G401 (cell line): Measurements from ENCODE around the gene HINFP. TPM values are rescaled to one million over a fixed set of nuclear protein-coding genes. Genes with fewer than 3 reads are reported as not detected.
A peak's percentile ranks its signal among the peaks of the same experiment; 100 is the strongest.
"Not testable (repeated sequence)": the region's sequence is repeated elsewhere in the genome, so short reads cannot be mapped to it uniquely, and the experiment has no call there.

ENCODE experiments used
- DNase-seq: peaks from one replicate; pipeline ENCODE4 v3.0.0-alpha.2; 2015; ENCODE audit warnings: low spot score
- in situ Hi-C: cut with HindIII; loops from 2 replicates; pipeline ENCODE4 v1.10.0; 2016; ENCODE audit warnings: low sequenced_read_pairs, mixed read lengths
- total RNA-seq: library from RNA; depleted of rRNA; stranded (reverse); fragments of >200 nt; shearing (Covaris generic); gene quantifications from 2 replicates; pipeline ENCODE4 v1.2.3, GENCODE V29; 2014

Gene HINFP
- total RNA-seq, 1 experiment from 2014 or later, result 22.4 TPM

DNA sequence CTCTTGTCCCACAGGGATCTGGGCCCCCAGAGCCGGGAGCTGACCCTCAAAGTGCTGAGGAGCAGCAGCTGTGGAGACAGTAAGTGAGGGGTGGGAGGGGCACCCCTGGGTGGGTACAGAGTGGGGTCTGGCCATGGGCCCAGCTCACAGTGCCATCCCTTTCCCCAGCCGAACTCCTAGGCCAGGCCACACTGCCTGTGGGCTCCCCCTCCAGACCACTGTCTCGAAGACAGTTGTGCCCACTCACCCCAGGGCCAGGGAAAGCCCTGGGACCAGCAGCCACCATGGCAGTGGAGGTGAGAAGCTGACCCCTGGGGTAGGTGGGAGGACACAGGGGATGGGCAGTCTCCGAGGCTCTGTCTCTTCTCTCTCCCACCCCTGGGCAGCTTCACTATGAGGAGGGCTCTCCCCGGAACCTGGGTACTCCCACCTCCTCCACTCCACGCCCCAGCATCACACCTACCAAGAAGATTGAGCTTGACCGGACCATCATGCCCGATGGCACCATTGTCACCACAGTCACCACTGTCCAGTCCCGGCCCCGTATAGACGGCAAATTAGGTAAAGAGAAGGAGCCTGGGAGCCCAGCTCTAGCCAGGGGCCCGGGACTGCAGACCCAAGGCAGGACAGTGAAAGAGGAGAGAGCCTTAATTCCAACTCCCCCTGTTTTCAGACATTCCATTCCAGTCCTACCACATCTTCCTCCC is 8.9 kb upstream of the HINFP start:
- DNase-seq, result no peak
- in situ Hi-C loops, result loop anchor here (25.0 kb wide), 1 partner anchor 200 kb away; the partner anchor contains the start of gene MCAM

DNA sequence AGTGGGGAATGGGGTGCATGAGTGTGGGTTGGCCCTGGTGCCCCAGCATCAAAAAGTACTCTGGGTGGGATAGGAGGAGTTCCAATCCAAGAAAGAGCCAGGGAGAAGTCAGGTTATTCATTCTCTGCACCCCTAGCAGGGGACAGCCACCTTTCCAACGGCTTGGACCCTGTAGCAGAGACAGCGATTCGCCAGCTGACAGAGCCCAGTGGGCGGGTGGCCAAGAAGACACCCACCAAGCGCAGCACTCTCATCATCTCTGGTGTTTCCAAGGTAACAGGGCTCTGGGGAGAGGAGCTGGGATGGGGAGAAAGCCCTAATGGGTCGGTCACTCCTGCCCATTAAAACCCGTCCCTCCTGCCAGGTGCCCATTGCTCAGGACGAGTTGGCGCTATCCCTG is 7.7 kb upstream of the HINFP start:
- in situ Hi-C loops, result loop anchor here (25.0 kb wide), 1 partner anchor 199 kb away; the partner anchor contains the start of gene MCAM
- no peak for DNase-seq

DNA sequence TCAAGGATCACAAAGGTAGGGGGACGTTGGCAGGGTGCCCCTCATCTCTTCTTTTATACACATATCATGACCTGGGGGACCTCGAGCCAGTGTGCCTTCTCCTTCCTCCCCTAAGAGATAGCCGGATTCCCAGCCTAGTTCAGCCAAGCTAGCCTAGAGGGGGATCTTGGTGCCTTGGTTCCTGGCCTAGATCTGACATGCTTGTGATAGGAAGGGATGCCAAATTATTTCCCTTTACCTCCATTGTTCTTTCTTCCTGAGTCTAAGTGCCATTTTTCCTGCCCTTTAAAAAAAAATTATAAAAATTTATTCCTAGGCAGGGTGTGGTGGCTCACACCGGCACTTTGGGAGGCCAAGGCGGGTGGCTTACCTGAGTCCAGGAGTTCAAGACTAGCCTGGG is 7.0 kb upstream of the HINFP start:
- in situ Hi-C loops, result loop anchor here (25.0 kb wide), 1 partner anchor 198 kb away; the partner anchor contains the start of gene MCAM
- DNase-seq, result no peak

DNA sequence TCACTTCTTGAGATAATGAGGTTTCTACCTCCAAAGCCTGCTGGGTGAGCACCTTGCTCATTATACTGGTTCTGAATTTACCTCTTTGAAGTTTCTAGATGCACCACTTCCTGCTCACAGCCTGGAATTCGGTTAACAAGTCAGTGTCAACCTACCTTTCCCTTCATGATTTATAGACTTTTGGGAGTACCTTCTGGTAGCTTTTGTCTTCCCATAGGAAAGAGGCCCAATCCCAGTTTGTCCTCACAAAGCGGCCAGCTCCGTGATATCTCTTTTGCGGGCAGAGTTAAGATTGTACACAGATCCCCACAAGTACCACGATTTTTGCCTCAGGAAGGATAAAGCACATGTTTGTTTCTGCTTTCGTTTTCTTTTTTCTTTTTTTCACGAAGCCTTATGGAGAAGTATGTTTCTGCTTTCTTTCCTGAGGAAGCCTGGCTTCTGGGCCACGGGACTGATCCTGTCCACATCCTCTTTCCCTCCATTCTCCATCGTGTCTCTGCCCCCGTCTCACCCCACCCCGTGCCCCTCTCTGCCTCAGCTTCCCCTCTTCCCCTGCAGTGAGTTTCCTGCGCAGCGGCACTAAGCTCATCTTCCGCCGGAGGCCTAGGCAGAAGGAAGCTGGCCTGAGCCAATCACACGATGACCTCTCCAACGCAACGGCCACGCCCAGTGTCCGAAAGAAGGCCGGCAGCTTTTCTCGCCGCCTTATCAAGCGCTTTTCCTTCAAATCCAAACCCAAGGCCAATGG is 5.7 kb upstream of the HINFP start:
- DNase-seq, result no peak
- in situ Hi-C loops, result loop anchor here (25.0 kb wide), 1 partner anchor 197 kb away; the partner anchor contains the start of gene MCAM

DNA sequence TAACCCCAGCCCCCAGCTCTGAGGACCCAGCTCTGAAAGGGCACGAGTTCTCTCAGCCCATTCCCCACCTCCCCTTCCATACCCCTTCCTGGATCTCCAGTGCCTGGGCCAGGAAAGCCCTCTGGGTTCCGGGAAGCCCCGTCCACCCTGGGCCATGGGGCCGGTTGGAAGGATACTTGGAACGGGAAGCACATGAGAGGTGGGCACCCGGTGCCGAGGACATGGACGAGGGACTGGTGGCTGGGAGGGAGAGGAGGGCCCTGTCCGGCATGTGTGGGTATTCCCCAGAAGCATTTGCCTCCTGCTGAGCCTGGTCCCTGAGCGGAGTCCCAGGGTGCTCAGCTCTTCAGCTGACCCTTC is 5.2 kb upstream of the HINFP start:
- DNase-seq, result no peak
- in situ Hi-C loops, result loop anchor here (25.0 kb wide), 1 partner anchor 196 kb away; the partner anchor contains the start of gene MCAM

DNA sequence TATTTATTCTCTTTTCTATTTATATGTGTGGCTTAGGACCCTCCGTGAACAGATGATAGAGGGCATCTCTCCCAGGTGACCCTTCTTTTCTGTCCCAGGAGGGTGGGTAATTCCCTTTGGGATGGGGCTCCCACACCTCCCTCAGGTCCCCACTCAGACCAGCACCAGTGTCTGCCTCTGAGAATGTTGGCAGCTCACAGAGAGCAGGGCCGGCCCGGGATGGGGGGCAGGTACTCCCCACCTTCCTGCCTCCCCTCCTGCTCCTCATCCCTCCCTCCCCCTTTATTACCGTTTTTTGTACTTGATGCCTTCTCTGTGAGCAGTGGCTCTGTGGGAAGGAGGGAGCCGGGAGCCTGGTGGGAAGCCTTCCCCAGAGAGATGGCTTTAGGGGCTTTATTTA is 4.8 kb upstream of the HINFP start:
- DNase-seq, result no peak
- in situ Hi-C loops, result loop anchor here (25.0 kb wide), 1 partner anchor 196 kb away; the partner anchor contains the start of gene MCAM

DNA sequence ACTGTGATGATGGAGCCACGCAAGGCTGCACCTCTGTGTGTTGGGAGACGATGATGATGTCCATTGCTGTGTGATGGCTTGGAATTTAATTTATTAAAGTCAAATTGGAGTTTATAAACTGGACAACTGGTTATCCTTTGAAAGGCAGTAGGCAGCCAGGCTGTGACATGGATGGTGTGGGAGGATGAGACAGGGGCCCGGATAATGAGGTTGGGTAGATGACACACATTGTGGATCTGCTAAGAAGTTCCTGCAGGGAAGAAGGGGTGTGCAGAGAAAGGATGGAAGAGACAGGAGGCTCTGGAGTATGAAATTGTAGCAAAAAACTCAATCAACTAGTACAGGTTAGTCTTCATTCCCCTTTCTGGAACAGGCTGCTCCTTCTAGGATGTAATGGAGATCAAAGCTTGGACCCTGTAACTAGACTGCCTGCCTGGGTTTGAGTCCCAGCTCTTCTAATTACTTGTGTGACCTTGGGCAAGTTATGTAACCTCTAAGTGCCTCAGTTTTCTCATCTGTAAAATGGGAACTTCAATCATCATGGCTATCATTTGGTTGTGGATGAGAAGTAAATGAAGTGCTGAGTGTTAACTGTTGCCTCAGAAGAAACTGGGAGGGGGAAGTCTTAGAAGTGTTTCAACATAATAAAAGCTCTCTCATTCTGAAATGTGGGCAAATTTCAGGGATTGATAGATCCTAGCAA is 4.2 kb upstream of the HINFP start:
- no peak for DNase-seq
- in situ Hi-C loops, result loop anchor here (25.0 kb wide), 1 partner anchor 195 kb away; the partner anchor contains the start of gene MCAM

DNA sequence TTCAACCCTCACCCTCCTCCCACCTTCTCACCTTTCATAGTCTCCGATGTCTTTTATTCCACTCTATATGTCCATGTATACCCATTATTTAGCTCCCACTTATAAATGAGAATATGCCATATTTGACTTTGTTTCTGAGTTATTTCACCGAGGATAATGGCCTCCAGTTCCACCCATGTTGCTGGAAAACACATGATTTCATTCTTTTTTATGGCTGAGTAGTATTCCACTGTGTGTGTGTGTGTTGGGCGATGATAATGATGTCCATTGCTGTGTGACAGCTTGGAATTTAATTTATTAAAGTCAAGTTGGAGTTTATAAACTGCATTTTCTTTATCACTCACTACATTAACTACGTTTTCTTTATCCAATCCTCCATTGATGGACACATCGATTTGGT is 3.2 kb upstream of the HINFP start:
- in situ Hi-C loops, result loop anchor here (25.0 kb wide), 1 partner anchor 194 kb away; the partner anchor contains the start of gene MCAM
- no peak for DNase-seq

DNA sequence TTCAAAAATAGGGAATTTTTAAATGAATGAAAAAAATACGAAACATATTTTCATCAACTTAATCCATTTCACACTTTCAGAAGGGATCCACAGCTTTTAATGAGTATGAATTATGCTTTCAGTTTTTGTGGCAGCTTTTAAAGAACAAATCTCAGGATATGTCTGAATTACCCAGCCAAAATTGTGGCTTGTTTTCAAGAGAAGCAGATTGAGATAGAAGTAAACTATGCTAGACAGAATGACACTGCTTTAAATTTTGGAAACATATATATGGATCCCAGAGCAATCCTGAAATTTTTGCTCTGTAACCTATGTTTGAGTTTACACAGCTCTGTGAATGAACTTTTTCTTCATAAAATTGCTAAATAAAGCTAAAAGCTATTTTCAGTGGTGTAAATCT is 2.4 kb upstream of the HINFP start:
- DNase-seq, result no peak
- in situ Hi-C loops, result loop anchor here (25.0 kb wide), 1 partner anchor 193 kb away; the partner anchor contains the start of gene MCAM

DNA sequence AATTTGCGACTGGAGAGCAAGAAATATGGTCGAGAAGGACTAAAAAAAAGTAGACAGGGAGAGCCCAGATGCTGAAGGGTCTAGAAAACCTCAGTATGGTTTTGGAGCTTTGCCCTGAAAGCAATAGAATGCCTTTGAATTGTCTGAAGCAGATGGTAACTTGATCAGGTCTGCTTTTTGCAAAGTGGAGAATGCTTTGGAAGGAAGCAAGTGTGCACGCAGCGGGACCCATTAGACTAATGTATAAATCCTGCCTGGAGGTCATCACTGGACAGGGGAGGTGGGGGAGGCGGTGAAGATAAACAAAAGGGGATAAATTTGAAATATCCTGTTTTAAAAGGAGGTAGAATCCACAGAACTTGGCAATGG is 757 bp upstream of the HINFP start:
- no peak for DNase-seq
- in situ Hi-C loops, result loop anchor here (25.0 kb wide), 1 partner anchor 192 kb away; the partner anchor contains the start of gene MCAM

DNA sequence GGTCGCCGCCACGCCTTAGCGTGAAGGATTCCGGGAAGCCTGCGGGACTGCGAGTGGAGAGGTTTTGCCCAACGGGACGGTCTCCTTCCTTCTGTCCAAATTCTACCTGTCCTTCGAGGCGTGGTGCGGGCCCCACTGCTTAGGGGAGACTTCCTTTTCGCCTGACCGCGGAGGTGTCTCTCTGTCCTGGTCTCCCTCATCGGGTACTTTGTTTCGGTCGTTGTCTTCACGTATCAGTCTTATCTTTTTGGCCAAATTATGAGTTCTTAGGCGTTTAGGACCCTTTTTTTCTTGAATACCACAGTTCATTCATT is 388 bp downstream of the HINFP start:
- no peak for DNase-seq
- in situ Hi-C loops, result loop anchor here (25.0 kb wide), 1 partner anchor 191 kb away; the partner anchor contains the start of gene MCAM

DNA sequence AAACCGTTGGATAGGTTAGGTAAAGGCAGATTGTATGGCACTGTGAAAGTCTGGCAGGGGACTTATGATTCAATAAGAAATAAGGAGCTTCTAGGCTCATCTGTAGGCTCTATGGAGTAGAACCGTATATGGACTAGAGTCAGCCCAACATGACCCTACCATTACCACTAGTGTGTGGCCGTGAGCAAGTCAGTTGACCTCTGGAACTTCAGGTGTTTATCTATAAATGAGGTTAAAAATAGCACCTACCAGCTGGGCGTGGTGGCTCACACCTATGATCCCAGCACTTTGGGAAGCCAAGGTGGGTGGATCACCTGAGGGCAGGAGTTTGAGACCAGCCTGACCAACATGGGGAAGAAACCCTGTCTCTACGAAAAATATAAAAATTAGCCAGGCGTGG is 4.4 kb downstream of the HINFP start:
- in situ Hi-C loops, result no loop called here
- no peak for DNase-seq

DNA sequence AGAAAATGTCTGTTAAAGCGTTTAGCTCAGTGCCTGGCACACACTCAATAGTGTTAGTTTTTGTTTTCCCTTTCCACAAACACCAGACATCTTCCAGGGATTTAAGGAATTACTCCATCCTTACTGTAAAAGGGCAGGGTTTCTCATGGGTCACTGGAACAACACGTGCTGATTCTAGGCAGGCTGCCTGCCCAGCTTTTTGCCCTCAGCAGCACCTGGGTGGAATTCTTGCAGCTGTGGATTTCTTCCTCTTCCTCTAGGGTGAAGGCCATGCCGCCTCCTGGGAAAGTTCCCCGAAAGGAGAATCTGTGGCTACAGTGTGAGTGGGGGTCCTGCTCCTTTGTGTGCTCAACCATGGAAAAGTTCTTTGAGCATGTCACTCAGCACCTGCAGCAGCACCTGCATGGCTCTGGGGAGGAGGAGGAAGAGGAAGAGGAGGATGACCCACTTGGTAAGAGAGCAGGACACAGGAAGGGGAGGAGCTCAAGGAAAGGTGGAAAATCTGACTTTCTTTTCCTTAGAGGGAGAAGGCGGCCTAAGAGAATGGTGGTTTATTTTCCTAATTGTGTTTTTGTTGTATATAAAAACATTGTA is 5.4 kb downstream of the HINFP start:
- no peak for DNase-seq
- in situ Hi-C loops, result no loop called here

DNA sequence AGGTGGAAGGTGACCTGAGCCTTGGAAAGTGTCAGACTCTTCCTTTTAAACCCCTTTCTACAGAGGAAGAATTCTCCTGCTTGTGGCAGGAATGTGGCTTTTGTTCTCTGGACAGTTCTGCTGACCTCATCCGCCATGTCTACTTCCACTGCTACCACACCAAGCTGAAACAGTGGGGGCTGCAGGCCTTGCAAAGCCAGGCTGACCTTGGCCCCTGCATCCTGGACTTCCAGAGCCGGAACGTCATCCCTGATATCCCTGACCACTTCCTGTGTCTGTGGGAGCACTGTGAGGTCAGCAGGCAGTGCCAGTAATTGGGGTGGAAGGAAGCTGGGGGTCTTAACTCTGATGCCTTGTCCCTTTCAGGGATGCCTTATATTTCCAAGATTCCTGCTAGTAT is 9.3 kb downstream of the HINFP start:
- no peak for DNase-seq
- in situ Hi-C loops, result no loop called here

DNA sequence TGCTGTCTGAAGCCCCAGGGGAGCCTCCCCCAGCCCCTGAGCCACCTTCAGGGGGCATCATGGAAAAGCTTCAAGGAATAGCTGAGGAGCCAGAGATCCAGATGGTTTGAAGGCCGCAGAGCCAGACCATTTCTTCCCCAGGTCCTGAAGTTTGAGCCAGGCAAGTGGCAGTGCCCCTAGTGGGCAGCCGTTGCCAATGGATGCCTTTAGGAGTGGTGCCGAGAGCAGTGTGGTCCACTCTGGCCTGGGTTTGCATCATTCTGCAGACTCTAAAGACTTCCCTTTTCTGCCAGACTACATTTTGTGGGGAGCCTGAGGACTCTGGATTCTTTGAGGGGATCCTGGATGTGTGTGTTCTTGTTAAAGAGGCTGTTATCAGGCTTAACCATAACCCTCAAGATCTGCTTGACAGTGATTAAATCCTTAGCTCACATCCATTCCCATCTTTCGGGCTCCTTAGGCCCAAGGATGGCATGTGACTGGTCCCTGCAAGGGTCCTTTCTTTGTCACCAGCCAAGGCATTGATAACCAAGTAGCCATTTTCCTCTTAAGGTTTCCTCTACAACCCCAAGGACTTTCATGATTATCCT is 13.1 kb downstream of the HINFP start:
- peak; percentile 41 for DNase-seq
- in situ Hi-C loops, result no loop called here

DNA sequence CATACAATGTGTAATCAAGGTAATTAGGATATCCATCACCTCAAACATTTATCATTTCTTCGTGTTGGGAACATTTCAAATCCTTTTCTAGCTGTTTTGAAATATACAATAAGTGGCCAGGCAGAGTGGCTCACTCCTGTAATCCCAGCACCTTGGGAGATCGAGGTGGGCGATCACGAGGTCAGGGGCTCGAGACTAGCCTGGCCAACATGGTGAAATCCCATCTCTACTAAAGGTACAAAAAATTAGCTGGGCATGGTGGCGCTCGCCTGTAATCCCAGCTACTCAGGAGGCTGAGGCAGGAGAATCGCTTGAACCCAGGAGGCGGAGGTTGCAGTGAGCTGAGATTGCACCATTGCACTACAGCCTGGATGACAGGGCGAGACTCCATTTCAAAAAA is 17.9 kb downstream of the HINFP start:
- DNase-seq, in situ Hi-C loops: not testable (repeated sequence)

DNA sequence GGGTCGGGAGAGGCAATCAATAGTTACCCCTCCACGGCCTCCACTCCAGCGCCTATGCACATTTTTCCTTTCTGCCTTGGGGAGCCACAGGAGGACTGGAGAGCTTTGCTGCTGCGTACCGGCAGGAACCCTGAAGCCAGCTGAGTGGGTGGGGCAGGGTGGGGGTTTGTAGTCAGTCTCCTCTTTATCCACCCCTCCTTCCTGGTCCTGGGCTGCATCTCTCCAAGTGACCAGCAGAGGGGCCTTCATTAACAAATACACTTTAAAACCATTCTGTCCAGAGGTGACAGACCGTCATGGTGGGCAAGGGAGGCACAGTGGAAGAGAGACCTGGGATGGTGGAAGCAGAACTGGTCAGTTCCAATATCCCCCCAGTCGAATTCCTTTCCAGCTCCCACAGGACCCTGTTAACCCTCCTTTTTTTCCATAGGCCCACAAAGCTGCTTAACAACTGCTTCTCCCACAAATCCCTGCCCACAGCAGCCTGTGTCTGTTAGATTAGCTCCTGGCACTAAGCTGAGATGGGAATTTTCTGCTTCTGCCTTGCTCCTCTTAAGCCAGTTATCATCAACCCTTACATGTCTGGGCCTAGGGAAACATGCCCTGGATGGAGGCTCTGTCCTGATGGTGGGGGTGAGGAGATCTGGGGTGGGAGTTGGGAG is 23.6 kb downstream of the HINFP start:
- in situ Hi-C loops, result no loop called here
- peak; percentile 72 for DNase-seq

DNA sequence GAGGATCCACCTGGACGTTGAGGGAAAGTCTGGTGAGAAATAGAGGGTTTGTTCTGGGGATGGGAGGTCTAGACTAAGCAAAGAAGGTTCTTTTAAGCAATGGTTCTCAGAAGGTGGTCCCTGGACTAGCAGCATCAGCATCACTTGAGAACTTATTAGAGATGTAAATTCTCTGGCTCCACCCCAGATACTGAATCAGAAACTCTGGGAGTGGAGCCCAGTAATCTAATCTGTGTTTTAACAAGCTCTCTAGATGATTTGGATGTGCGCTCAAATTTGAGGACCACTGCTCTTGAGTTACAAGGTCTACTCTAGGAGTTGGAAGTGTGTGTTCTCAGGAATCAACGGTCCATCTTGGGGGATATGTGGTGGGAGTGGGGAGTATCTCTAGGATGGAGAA is 24.2 kb downstream of the HINFP start:
- no peak for DNase-seq
- in situ Hi-C loops, result no loop called here
